Neutrophil (primary cell): Measurements from ENCODE around the gene OTUB1.

Experiments used
- H3K27ac ChIP-seq: fragments of 200-600 bp; sonication (generic); 2 replicates; pipeline ENCODE4 v1.5.1; 2016; ENCODE audit warnings: mild to moderate bottlenecking, moderate library complexity
- H3K27me3 ChIP-seq: fragments of 200-600 bp; sonication (generic); 2 replicates; pipeline ENCODE4 v1.6.0; 2016; ENCODE audit warnings: mild to moderate bottlenecking
- H3K36me3 ChIP-seq: fragments of 200-600 bp; sonication (generic); 2 replicates; pipeline ENCODE4 v1.5.1; 2017
- H3K4me1 ChIP-seq, 2 experiments: fragments of 200-600 bp in 1 of 2; sonication (generic) in 1 of 2; 1 replicate in 1 of 2; 2 replicates in 1 of 2; pipeline versions ENCODE4 v1.5.1 to v1.6.1; 2013 to 2016; ENCODE audit warnings: low read depth in 1 of 2, low read length in 1 of 2, mild to moderate bottlenecking in 1 of 2, moderate library complexity in 1 of 2; ENCODE audit not compliant: control insufficient read depth in 1 of 2, insufficient read depth in 1 of 2
- H3K4me3 ChIP-seq, 2 experiments: fragments of 200-600 bp in 1 of 2; sonication (generic) in 1 of 2; 1 replicate in 1 of 2; 2 replicates in 1 of 2; pipeline ENCODE4 v1.5.1; 2013 to 2016; ENCODE audit warnings: low read depth in 1 of 2, low read length in 1 of 2, mild to moderate bottlenecking in 1 of 2, moderate library complexity in 1 of 2
- H3K9me3 ChIP-seq: fragments of 200-600 bp; sonication (generic); 2 replicates; pipeline ENCODE4 v1.5.1; 2016
- TF ChIP-seq, protein P1 (sequence below): fragments of 200-600 bp; sonication (generic); IDR thresholded peaks from 2 replicates; pipeline ENCODE4 v1.5.1; 2016; ENCODE audit warnings: antibody characterized with exemption

Gene OTUB1

DNA sequence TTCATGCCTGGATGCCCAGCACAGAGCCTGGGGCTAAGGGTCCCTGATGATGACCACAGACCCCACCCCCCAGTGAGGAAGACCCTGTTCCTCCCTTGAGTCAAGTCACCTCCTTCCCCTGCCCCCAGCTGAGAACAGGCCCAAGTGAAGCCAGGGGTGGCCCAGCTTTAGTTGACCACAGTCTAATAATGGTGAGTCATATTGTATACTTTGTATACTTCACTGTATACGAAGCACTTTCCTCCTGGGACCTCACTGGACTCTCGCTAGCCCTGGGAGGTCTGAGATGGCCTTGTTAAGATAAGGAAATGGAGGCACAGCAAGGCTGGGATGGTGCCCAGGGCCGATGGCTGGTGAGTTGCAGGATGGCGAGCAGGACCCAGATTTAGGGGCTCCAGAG is 45.8 kb downstream of the OTUB1 start:
- no peak overlapping the region for H3K4me3 ChIP-seq
- TF ChIP-seq, protein P1, sequence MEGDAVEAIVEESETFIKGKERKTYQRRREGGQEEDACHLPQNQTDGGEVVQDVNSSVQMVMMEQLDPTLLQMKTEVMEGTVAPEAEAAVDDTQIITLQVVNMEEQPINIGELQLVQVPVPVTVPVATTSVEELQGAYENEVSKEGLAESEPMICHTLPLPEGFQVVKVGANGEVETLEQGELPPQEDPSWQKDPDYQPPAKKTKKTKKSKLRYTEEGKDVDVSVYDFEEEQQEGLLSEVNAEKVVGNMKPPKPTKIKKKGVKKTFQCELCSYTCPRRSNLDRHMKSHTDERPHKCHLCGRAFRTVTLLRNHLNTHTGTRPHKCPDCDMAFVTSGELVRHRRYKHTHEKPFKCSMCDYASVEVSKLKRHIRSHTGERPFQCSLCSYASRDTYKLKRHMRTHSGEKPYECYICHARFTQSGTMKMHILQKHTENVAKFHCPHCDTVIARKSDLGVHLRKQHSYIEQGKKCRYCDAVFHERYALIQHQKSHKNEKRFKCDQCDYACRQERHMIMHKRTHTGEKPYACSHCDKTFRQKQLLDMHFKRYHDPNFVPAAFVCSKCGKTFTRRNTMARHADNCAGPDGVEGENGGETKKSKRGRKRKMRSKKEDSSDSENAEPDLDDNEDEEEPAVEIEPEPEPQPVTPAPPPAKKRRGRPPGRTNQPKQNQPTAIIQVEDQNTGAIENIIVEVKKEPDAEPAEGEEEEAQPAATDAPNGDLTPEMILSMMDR = no peak
- no peaks in the 10 kb centered on the region for H3K9me3 ChIP-seq
- no peaks in the 10 kb centered on the region for H3K36me3 ChIP-seq
- no peak overlapping the region for H3K27ac ChIP-seq
- H3K4me1 ChIP-seq = peaks cover 10 to 15% of the 10 kb centered on the region in 2 experiments
- peaks cover 53% of the 10 kb centered on the region for H3K27me3 ChIP-seq

GRCh38 chr11:64034411-64034811 is 48.2 kb downstream of the OTUB1 start:
- no peaks in the 10 kb centered on the region for H3K4me1 ChIP-seq
- no peak overlapping the region for H3K4me3 ChIP-seq
- H3K36me3 ChIP-seq = no peaks in the 10 kb centered on the region
- no peaks in the 10 kb centered on the region for H3K9me3 ChIP-seq
- TF ChIP-seq, protein P1 = no peak
- no peak overlapping the region for H3K27ac ChIP-seq
- peaks cover 74% of the 10 kb centered on the region for H3K27me3 ChIP-seq

- Histone ChIP-seq H3K4me3 (no peak overlapping the region), H3K9me3 (no peaks in the 10 kb centered on the region), H3K27ac (no peak overlapping the region), H3K36me3 (no peaks in the 10 kb centered on the region), H3K27me3 (peaks cover 80% of the 10 kb centered on the region), H3K4me1 (no peaks in the 10 kb centered on the region)
- TF ChIP-seq, protein P1 = no peak
These were observed 48.9 kb downstream of the OTUB1 start for GRCh38 chr11:64035081-64035524.

GRCh38 chr11:64035576-64035975 is 49.3 kb downstream of the OTUB1 start, which contains the start of gene FLRT1:
Gene FLRT1, plus strand, starts transcription at chr11:64035931. Its CDS starts 80,337 bp downstream, at chr11:64116268.
- no peak within 1 kb of the TSS for H3K4me3 ChIP-seq
- no peaks in the 10 kb centered on the region for H3K9me3 ChIP-seq
- TF ChIP-seq, protein P1 = no peak
- no peak within 1 kb of the TSS for H3K27ac ChIP-seq
- no peaks in the 10 kb centered on the region for H3K36me3 ChIP-seq
- peaks cover 80% of the 10 kb centered on the region for H3K27me3 ChIP-seq
- no peaks in the 10 kb centered on the region for H3K4me1 ChIP-seq

GRCh38 chr11:64036087-64037026 is 50.1 kb downstream of the OTUB1 start:
- Histone ChIP-seq H3K27me3 (peaks cover 80% of the 10 kb centered on the region), H3K4me3 (no peak overlapping the region), H3K4me1 (no peaks in the 10 kb centered on the region), H3K36me3 (no peaks in the 10 kb centered on the region), H3K9me3 (no peaks in the 10 kb centered on the region), H3K27ac (no peak overlapping the region)
- TF ChIP-seq, protein P1 = no peak
